Panc1 (cell line): ENCODE measurements around the gene HNF4A. TPM values are rescaled to one million over a fixed set of nuclear protein-coding genes. Genes with fewer than 3 reads are reported as not detected.

Experiments
- ATAC-seq: fragments of 200-7000 bp; cut with Tn5 transposase; 2 replicates; pipeline ENCODE4 v1.9.1; 2020; ENCODE audit warnings: mild to moderate bottlenecking, moderate library complexity
- BruUV-seq: library from RNA; stranded (reverse); fragments of 400-500 nt; replicated peaks from 2 replicates; lab custom pipeline; 2021; lab: Mats Ljungman, UMichigan
- CTCF ChIA-PET: fragments of 300-600 bp; sonication (Branson Sonifier 250); formaldehyde crosslinking; loops from one replicate; lab custom pipeline; 2022; ENCODE audit warnings: antibody characterized with exemption; lab: Charles Lee
- POLR2A ChIA-PET: fragments of 300-600 bp; sonication (Branson Sonifier 250); formaldehyde crosslinking; loops from one replicate; lab custom pipeline; 2022; ENCODE audit warnings: antibody characterized with exemption; lab: Charles Lee
- DNase-seq: peaks from one replicate; pipeline ENCODE4 v3.0.0-alpha.2; 2010; ENCODE audit warnings: low read depth, low spot score
- H3K27ac ChIP-seq: 2 replicates; pipeline ENCODE4 v1.5.1; 2011; ENCODE audit warnings: mild to moderate bottlenecking, low read length, inconsistent platforms
- H3K27me3 ChIP-seq: fragments of 200-500 bp; sonication (Bioruptor generic); 2 replicates; pipeline ENCODE4 v1.6.0; 2014; ENCODE audit warnings: low read length, inconsistent platforms; ENCODE audit not compliant: control insufficient read depth, insufficient read depth
- H3K36me3 ChIP-seq: fragments of 200-500 bp; sonication (Bioruptor generic); 2 replicates; pipeline ENCODE4 v1.5.1; 2014; ENCODE audit warnings: inconsistent platforms, mild to moderate bottlenecking, low read length, moderate library complexity; ENCODE audit not compliant: control insufficient read depth, insufficient read depth
- H3K4me1 ChIP-seq: 2 replicates; pipeline ENCODE4 v1.5.1; 2011; ENCODE audit warnings: inconsistent platforms, mild to moderate bottlenecking, low read length, moderate library complexity; ENCODE audit not compliant: control insufficient read depth, insufficient read depth
- H3K4me3 ChIP-seq, 2 experiments: 2 replicates each; pipeline ENCODE4 v1.5.1; 2011 to 2012; ENCODE audit warnings: low read depth in 2 of 2, low read length in 2 of 2, mild to moderate bottlenecking in 2 of 2, inconsistent platforms in 1 of 2, moderate library complexity in 1 of 2
- H3K9me3 ChIP-seq: fragments of 200-500 bp; sonication (Bioruptor generic); 2 replicates; pipeline ENCODE4 v1.5.1; 2014; ENCODE audit warnings: low read depth, mild to moderate bottlenecking, inconsistent platforms, low read length, moderate library complexity; ENCODE audit not compliant: control insufficient read depth, insufficient read depth
- CTCF ChIP-seq: fragments of 450-650 bp; IDR thresholded peaks from 2 replicates; pipeline ENCODE4 v1.5.1; 2017; ENCODE audit warnings: mild to moderate bottlenecking
- POLR2AphosphoS5 ChIP-seq: IDR thresholded peaks from 2 replicates; pipeline ENCODE4 v1.6.1; 2012; ENCODE audit warnings: mild to moderate bottlenecking, low read depth, low read length, moderate library complexity
- REST ChIP-seq, 2 experiments: IDR thresholded peaks; 2 replicates each; pipeline ENCODE4 v1.6.1; 2011 to 2012; ENCODE audit warnings: low read depth in 2 of 2, control low read depth in 1 of 2, low read length in 1 of 2, mild to moderate bottlenecking in 1 of 2, moderate library complexity in 1 of 2; ENCODE audit not compliant: insufficient read depth in 1 of 2
- SIN3A ChIP-seq: IDR thresholded peaks from 2 replicates; pipeline ENCODE4 v1.6.1; 2012; ENCODE audit warnings: low read depth, mild to moderate bottlenecking, low read length, moderate library complexity, borderline replicate concordance; ENCODE audit not compliant: insufficient read depth
- TCF7L2 ChIP-seq: IDR thresholded peaks from 2 replicates; pipeline ENCODE4 v1.6.1; 2011; ENCODE audit warnings: mild to moderate bottlenecking, low read depth, low read length, inconsistent platforms
- in situ Hi-C: cut with HindIII; loops from 2 replicates; pipeline ENCODE4 v1.10.0; 2016; ENCODE audit warnings: low sequenced_read_pairs, low pct_unique_long_range_greater_than_20kb
- intact Hi-C: fragments of 100-400 bp; cut with micrococcal nuclease; formaldehyde crosslinking; loops from one replicate; pipeline ENCODE4 v1.10.0; 2022; ENCODE audit not compliant: unreplicated experiment
- total RNA-seq: library from RNA; stranded (reverse); gene quantifications from one replicate; pipeline ENCODE4 v1.2.1, GENCODE V29; 2021; ENCODE audit not compliant: unreplicated experiment

The HNF4A gene
- total RNA-seq, 1 experiment from 2014 or later: 0.28 TPM

- CTCF ChIA-PET: no interaction called here
- TF ChIP-seq TCF7L2: no peak
- TF ChIP-seq REST (IDR thresholded peaks at IDR 0.05; ENCODE audit: insufficient read depth in 1 of 2, low read depth in 2 of 2, low read length in 1 of 2): no peak
- TF ChIP-seq SIN3A: no peak
- no peak for TF ChIP-seq POLR2AphosphoS5
- TF ChIP-seq CTCF: no peak
These were observed 124.1 kb downstream of the HNF4A start for GRCh38 chr20:44479643-44480042.

GRCh38 chr20:44480097-44480496, 124.6 kb downstream of the HNF4A start:
- Histone ChIP-seq H3K27me3 (no peaks in the 10 kb centered on the region), H3K4me1 (peaks cover 8% of the 10 kb centered on the region; the same call in 1 of the 2 replicates), H3K4me3 (no peak overlapping the region), H3K9me3 (no peaks in the 10 kb centered on the region), H3K36me3 (no peaks in the 10 kb centered on the region), H3K27ac (no peak overlapping the region)
- ATAC-seq (no peak), DNase-seq (no peak)
- CTCF ChIA-PET: no interaction called here
- intact Hi-C loops: no loop called here
- POLR2A ChIA-PET: no interaction called here
- BruUV-seq: no TSS peak
- in situ Hi-C loops: no loop called here
- TF ChIP-seq REST (IDR thresholded peaks at IDR 0.05; ENCODE audit: insufficient read depth in 1 of 2, low read depth in 2 of 2, low read length in 1 of 2) (no peak), CTCF (no peak), POLR2AphosphoS5 (no peak), TCF7L2 (no peak), SIN3A (no peak)

More at GRCh38 chr20:44479643-44480042, 124.1 kb downstream of the HNF4A start:
- Histone ChIP-seq H3K27me3 (no peaks in the 10 kb centered on the region), H3K27ac (no peak overlapping the region), H3K4me1 (peaks cover 8% of the 10 kb centered on the region; the same call in 1 of the 2 replicates), H3K36me3 (no peaks in the 10 kb centered on the region), H3K4me3 (no peak overlapping the region), H3K9me3 (no peaks in the 10 kb centered on the region)
- ATAC-seq: no peak
- intact Hi-C loops (no loop called here), in situ Hi-C loops (no loop called here)
- POLR2A ChIA-PET: no interaction called here
- DNase-seq: no peak
- BruUV-seq: no TSS peak
